AG10803 (cell line): ENCODE results near the gene YARS2.
A peak's percentile ranks its signal among the peaks of the same experiment; 100 is the strongest.

ENCODE experiments used
- DNase-seq: peaks from one replicate; pipeline ENCODE4 v3.0.0; 2010; ENCODE audit warnings: low read depth
- H3K4me3 ChIP-seq: 2 replicates; pipeline ENCODE4 v1.5.1; 2011; ENCODE audit warnings: mild to moderate bottlenecking, low read length, control low read depth
- TF ChIP-seq, protein P1 (sequence below): conservative IDR thresholded peaks from 2 replicates; pipeline ENCODE4 v1.5.1; 2011; ENCODE audit warnings: mild to moderate bottlenecking, low read length, control low read depth, inconsistent platforms

The YARS2 gene

DNA sequence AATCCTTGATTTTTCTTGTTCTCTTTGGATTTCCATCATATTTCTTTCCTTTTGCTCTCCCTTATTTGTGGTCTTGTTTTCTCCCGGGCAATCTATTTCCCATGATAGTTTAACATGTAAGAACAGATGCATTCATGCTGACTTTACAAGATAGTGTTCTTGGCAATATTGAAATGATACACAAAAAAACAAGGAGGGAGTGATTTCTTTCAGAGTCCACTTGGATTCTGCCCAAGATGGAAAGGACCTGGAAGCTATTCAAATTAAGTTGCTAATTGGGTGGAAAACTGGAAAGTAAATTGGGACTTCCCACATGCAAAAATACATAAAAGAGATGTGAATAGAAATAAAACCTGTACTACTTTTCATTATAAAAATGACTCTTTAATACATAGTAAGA is 14.4 kb upstream of the YARS2 start:
- TF ChIP-seq, protein P1, sequence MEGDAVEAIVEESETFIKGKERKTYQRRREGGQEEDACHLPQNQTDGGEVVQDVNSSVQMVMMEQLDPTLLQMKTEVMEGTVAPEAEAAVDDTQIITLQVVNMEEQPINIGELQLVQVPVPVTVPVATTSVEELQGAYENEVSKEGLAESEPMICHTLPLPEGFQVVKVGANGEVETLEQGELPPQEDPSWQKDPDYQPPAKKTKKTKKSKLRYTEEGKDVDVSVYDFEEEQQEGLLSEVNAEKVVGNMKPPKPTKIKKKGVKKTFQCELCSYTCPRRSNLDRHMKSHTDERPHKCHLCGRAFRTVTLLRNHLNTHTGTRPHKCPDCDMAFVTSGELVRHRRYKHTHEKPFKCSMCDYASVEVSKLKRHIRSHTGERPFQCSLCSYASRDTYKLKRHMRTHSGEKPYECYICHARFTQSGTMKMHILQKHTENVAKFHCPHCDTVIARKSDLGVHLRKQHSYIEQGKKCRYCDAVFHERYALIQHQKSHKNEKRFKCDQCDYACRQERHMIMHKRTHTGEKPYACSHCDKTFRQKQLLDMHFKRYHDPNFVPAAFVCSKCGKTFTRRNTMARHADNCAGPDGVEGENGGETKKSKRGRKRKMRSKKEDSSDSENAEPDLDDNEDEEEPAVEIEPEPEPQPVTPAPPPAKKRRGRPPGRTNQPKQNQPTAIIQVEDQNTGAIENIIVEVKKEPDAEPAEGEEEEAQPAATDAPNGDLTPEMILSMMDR, result no peak
- DNase-seq, result no peak
- no peak overlapping the region for H3K4me3 ChIP-seq

DNA sequence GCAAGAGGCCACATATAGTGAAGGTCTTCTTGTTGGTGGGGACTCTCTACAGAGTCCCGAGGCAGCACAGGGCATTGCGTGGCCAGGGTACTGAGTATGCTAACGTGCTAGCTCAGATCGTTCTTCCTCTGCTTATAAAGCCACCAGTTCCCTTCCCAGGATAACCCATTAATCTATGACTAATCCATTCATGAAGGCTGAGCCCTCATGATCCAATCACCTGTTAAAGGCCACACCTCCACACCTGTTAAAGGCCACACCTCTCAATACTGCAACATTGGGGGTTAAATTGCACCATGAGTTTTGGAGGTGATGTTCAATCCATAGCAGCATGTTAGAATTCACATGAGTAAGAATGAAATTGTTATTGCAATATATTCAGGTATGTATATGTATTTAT is 12.8 kb upstream of the YARS2 start:
- no peak overlapping the region for H3K4me3 ChIP-seq
- no peak for DNase-seq
- TF ChIP-seq, protein P1, result no peak

DNA sequence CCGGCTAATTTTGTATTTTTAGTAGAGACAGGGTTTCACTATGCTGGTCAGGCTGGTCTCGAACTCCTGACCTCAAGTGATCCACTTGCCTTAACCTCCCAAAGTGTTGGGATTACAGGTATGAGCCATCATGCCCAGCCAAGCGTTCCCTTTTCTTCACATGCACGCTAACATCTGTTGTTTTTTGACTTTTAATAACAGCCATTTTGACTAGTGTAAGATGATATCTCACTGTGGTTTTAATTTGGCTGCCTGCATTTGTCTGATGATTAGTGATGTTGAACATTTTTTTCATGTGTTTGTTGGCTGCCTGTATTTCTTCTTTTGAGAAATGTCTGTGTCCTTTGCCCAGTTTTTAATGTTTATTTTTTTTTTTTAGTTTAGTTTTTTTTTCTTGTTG is 10.2 kb upstream of the YARS2 start:
- no peak overlapping the region for H3K4me3 ChIP-seq
- DNase-seq, result no peak
- TF ChIP-seq, protein P1, result no peak

DNA sequence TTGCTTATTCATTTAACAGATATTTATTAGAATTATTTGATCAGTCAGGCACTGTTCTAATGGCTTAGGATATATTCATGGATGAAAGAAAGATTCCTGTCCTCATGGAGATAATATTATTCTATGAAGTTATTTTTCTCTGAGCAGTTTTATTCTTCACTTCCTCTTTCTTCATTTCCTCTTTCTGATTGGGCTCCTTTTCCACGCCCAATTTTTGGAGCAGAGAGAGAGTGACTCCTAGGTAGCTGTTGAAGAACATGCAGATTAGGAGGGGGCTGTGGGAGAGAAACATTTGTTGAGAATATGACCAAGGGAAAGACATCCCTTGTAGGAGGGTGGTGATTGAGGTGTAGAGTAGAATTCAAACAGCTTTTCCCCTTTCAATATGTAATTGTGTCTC is 6.0 kb upstream of the YARS2 start:
- no peak overlapping the region for H3K4me3 ChIP-seq
- TF ChIP-seq, protein P1, result no peak
- no peak for DNase-seq

DNA sequence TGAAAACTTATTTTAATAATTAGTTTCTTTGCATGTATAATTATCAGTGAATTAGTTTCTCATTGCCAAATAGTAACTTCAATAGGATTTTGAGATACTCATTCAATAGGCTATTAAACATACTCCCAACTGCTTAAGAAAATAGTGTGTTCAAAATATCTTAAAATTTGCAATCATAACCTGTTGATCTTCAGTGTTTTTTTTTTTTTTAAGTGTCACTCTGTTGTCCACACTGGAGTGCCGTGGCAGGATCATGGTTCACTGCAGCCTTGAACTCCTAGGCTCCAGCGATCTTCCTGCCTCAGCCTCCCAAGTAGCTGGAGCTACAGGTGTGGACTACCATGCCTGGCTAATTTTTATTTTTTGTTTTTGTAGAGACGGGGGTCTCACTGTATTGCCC is 1.5 kb upstream of the YARS2 start:
- TF ChIP-seq, protein P1, result no peak

DNA sequence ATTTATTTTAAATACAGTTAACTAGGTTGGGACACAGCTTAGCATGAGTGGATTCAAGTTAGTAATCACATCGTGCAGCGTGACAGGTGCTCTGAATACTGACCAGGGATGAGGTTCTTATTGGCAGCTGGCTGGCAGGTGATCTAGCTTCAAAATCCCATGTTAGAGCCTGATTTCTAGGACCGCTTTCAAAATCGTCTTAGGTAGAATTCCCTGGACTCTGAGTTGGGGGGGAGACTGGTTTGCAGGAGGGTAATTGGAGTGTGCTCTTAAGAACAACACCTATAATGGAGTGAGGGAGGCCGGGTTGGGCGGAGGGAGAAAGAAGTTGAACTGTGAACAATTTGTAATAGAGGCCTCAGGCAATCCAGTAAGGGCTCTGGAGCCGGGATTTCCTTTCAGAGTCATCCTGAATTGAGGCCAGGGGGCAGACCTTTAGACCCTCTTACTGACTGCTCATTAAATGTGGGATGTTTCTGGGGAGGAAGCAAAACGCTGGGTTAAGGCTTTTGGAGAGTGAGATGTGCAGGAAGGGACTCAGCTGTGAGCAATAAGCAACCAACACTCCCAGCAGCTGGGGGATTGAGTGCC is 874 bp upstream of the YARS2 start:
- TF ChIP-seq, protein P1, result no peak
- DNase-seq, result no peak
- peak overlapping the region; percentile 96; the same call in 1 of the 2 replicates for H3K4me3 ChIP-seq

More for the DNA sequence above, 1.5 kb upstream of the YARS2 start:
- DNase-seq, result no peak
- no peak overlapping the region for H3K4me3 ChIP-seq

DNA sequence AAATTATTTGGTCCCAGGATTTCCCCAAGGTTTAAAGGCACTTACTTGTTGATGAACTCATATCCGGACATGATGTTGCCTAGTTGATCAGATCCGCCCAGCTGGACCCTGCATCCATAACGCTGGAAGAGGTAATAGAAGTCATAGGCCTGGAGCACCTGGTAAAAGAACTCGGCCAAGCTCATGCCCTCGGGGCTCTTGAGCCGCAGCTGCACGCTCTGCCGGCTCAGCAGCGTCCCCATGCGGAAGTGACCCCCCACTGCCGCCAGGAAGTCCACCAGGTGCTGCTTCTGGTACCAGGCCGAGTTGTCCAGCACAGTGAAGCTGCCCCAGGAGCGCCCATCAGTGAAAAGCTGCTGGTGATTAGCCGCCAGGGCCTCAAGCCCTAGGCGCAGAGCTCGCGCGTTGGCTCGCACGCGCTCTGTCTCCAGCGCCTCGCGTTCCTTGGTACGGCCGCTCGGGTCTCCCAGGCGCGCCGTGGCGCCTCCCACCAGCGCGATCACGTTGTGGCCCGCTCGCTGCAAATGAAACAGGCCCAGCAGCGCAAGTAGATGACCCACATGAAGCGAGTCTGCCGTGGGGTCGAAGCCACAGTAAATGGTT is 545 bp downstream of the YARS2 start:
- DNase-seq, result peak; percentile 80
- TF ChIP-seq, protein P1, result peak; percentile 68
- H3K4me3 ChIP-seq, result peak overlapping the region; percentile 96
